H1 (cell line): ENCODE results near the gene NOL4L. TPM values are rescaled to one million over a fixed set of nuclear protein-coding genes. Genes with fewer than 3 reads are reported as not detected.

Experiments
- ATF3 ChIP-seq: IDR thresholded peaks from 2 replicates; pipeline ENCODE4 v1.6.1; 2011; ENCODE audit warnings: low read depth, mild to moderate bottlenecking, low read length; ENCODE audit not compliant: insufficient read depth
- HDAC2 ChIP-seq, 2 experiments: fragments of 300-600 bp in 1 of 2; sonication (generic) in 1 of 2; IDR thresholded peaks; 2 replicates each; pipeline ENCODE4 v1.6.1; 2011 to 2012; ENCODE audit warnings: low read depth in 2 of 2, low read length in 2 of 2, mild to moderate bottlenecking in 2 of 2, moderate library complexity in 2 of 2, borderline replicate concordance in 1 of 2, inconsistent platforms in 1 of 2
- NRF1 ChIP-seq: IDR thresholded peaks from 2 replicates; pipeline ENCODE4 v1.6.1; 2011; ENCODE audit warnings: mild to moderate bottlenecking, low read depth, low read length, improper control_type of control experiment
- POLR2A ChIP-seq, 2 experiments: IDR thresholded peaks; 1 replicate in 1 of 2; 2 replicates in 1 of 2; pipeline ENCODE4 v1.6.1; 2011; ENCODE audit warnings: low read depth in 2 of 2, low read length in 2 of 2, mild to moderate bottlenecking in 2 of 2; ENCODE audit errors: control extremely low read depth in 1 of 2
- YY1 ChIP-seq: IDR thresholded peaks from 2 replicates; pipeline ENCODE4 v1.6.1; 2011; ENCODE audit warnings: low read depth, mild to moderate bottlenecking, low read length
- polyA plus RNA-seq, 7 experiments: library from polyadenylated mRNA; depleted of rRNA in 3 of 7; stranded (reverse) in 5 of 7; unstranded in 2 of 7; fragments of >200 nt in 5 of 7; fragments of 200-250 nt in 2 of 7; gene quantifications; 1 replicate in 5 of 7; 2 replicates in 1 of 7; 4 replicates in 1 of 7; pipeline versions ENCODE4 v1.2.1 to v1.2.3, GENCODE V29; 2011 to 2013; ENCODE audit warnings: missing spikeins in 2 of 7, mixed read lengths in 2 of 7
- total RNA-seq: library from RNA; stranded (reverse); fragmentation: NEBNext Ultra II Directional; extraction: Animal tissue kit (Norgen Biotek cat#: 25700); gene quantifications from 2 replicates; pipeline ENCODE4 v1.2.1, GENCODE V29; 2021

NOL4L gene
- total and polyA plus RNA-seq, 2 of the 8 experiments (the other 6 are each of a cell fraction or from before 2014, with no cell fraction given): 15.3 to 23.7 TPM

GRCh38 chr20:32527052-32527446 is 58.1 kb downstream of the NOL4L start (continued):
- TF ChIP-seq YY1 (no peak), HDAC2 (IDR thresholded peaks at IDR 0.05; ENCODE audit: borderline replicate concordance in 1 of 2, low read depth in 2 of 2, low read length in 2 of 2) (no peak), POLR2A (IDR thresholded peaks at IDR 0.05; ENCODE audit: control extremely low read depth in 1 of 2, low read depth in 2 of 2, low read length in 2 of 2) (no peak), ATF3 (no peak), NRF1 (no peak)
